ENCODE results near the gene NTHL1. TPM values are rescaled to one million over a fixed set of nuclear protein-coding genes. Genes with fewer than 3 reads are reported as not detected.

Gene NTHL1
- total and polyA plus RNA-seq, 2 of the 4 experiments (the other 2 are of a cell fraction) = 22.8 to 28.0 TPM

- Histone ChIP-seq H3K9me3 (ENCODE audit: control insufficient read depth, insufficient read depth, low read length) (no peaks in the 10 kb centered on the region), H3K9ac (ENCODE audit: low read depth, low read length) (no peak overlapping the region), H3K18ac (ENCODE audit: low read depth, low read length) (no peak overlapping the region), H3K4me2 (ENCODE audit: low read depth, low read length) (no peak overlapping the region), H4K20me1 (ENCODE audit: insufficient read depth, low read length) (peaks cover 14% of the 10 kb centered on the region), H2AK9ac (replicated peaks; ENCODE audit: low read depth, low read length, poor library complexity) (no peak overlapping the region), H3K27me3 (ENCODE audit: control insufficient read depth, insufficient read depth, low read length) (no peaks in the 10 kb centered on the region), H3K14ac (replicated peaks; ENCODE audit: low read depth, low read length) (no peak overlapping the region), H2BK15ac (ENCODE audit: low read depth, low read length) (no peak overlapping the region), H3K4me3 (ENCODE audit: insufficient read depth, low read depth, low read length) (no peak overlapping the region), H2AK5ac (ENCODE audit: low read depth, low read length) (no peak overlapping the region), H3K27ac (ENCODE audit: insufficient read depth, low read length) (no peak overlapping the region), H3K79me1 (ENCODE audit: low read depth in 1 of 2, low read length in 2 of 2) (peaks cover 11 to 29% of the 10 kb centered on the region in 2 experiments), H3K23ac (ENCODE audit: low read depth, low read length) (no peak overlapping the region), H2BK120ac (ENCODE audit: low read depth, low read length) (no peak overlapping the region), H3K36me3 (ENCODE audit: control insufficient read depth, insufficient read depth, low read length) (peaks cover 70% of the 10 kb centered on the region), H3K56ac (ENCODE audit: extremely low read depth, insufficient read depth, low read length) (no peak overlapping the region), H2BK5ac (ENCODE audit: low read depth, low read length, poor library complexity, severe bottlenecking) (peak overlapping the region; percentile 4), H4K5ac (ENCODE audit: low read depth, low read length) (no peak overlapping the region), H4K8ac (ENCODE audit: low read depth in 2 of 2, low read length in 2 of 2) (no peak overlapping the region), H4K91ac (ENCODE audit: insufficient read depth, low read depth, low read length) (no peak overlapping the region), H3K4me1 (ENCODE audit: control insufficient read depth, insufficient read depth, low read length) (no peaks in the 10 kb centered on the region), H3K4ac (ENCODE audit: low read depth, low read length) (no peak overlapping the region), H2AFZ (replicated peaks; ENCODE audit: low read length, poor library complexity) (no peak overlapping the region), H3K9me1 (ENCODE audit: insufficient read depth, low read length) (0 out of 2 replicates have a peak, but pooled peaks cover 2% of the 10 kb centered on the region), H2BK20ac (ENCODE audit: low read depth, low read length) (no peak overlapping the region)
- ChIA-PET CTCF (no interaction called here), POLR2A (ENCODE audit: unreplicated experiment) (no interaction called here)
- intact Hi-C loops (cut with micrococcal nuclease) (no loop called here), in situ Hi-C loops (cut with MboI; ENCODE audit: low sequenced_read_pairs) (no loop called here), dilution Hi-C loops (cut with HindIII; ENCODE audit: low sequenced_read_pairs, unreplicated experiment) (no loop called here)
- TF ChIP-seq SMC3 (IDR thresholded peaks at IDR 0.05; ENCODE audit: low read depth, low read length) = no peak
- TF ChIP-seq MXI1 (IDR thresholded peaks at IDR 0.05; ENCODE audit: borderline replicate concordance, low read depth, low read length) = no peak
- TF ChIP-seq CEBPB (IDR thresholded peaks at IDR 0.05; ENCODE audit: low read depth, low read length) = no peak
- no peak for TF ChIP-seq USF2 (IDR thresholded peaks at IDR 0.05; ENCODE audit: low read depth, low read length)
- DNase-seq (peak; percentile 47), ATAC-seq (ENCODE audit: low read depth) (peak; percentile 70)
- 87% methylated on average over 11 of the region's 26 CpGs; no CpG with 5 or more reads in 1 of the 2 experiments for WGBS, 2 experiments (ENCODE audit: extremely low coverage in 2 of 2, insufficient read length in 1 of 2)
- no TSS peak for BruUV-seq (replicated peaks)
Measured at GRCh38 chr16:2095315-2095853, 47.8 kb upstream of the NTHL1 start.
